Measurements from ENCODE around the gene LACRT. TPM values are rescaled to one million over a fixed set of nuclear protein-coding genes. Genes with fewer than 3 reads are reported as not detected.

Gene LACRT
- total RNA-seq, 3 donors from 2014 or later: not detected

DNA sequence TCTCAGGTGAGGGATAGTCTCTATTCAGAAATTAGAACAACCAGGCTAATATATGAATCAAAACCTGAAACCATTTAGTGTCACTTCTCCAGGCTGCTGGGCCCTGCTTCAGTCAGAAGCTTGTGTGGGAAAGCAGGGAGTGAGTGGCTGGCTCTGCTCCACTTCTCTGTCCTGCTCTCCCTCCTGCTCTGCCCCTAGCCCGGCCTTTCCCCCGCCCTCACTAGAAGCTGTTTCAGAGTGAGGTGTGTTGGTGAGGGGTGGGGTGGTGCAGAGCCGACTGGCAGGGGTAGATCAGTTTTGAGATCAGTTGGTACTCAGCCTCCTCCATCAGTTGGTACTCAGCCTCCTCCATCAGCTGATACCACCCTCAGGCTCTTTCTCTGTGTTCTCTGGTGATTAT lies 39.2 kb downstream of the LACRT start:
- TF ChIP-seq POLR2A (IDR thresholded peaks at IDR 0.05): no peak
- TF ChIP-seq, protein P1, sequence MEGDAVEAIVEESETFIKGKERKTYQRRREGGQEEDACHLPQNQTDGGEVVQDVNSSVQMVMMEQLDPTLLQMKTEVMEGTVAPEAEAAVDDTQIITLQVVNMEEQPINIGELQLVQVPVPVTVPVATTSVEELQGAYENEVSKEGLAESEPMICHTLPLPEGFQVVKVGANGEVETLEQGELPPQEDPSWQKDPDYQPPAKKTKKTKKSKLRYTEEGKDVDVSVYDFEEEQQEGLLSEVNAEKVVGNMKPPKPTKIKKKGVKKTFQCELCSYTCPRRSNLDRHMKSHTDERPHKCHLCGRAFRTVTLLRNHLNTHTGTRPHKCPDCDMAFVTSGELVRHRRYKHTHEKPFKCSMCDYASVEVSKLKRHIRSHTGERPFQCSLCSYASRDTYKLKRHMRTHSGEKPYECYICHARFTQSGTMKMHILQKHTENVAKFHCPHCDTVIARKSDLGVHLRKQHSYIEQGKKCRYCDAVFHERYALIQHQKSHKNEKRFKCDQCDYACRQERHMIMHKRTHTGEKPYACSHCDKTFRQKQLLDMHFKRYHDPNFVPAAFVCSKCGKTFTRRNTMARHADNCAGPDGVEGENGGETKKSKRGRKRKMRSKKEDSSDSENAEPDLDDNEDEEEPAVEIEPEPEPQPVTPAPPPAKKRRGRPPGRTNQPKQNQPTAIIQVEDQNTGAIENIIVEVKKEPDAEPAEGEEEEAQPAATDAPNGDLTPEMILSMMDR (IDR thresholded peaks at IDR 0.05): no peak
- no peak for TF ChIP-seq POLR2AphosphoS5 (IDR thresholded peaks at IDR 0.05)
- no peaks in the 10 kb centered on the region for H3K36me3 ChIP-seq
- no peaks in the 10 kb centered on the region for H3K27me3 ChIP-seq
- DNase-seq (ENCODE audit: low spot score in 2 of 2): no peak
- no peak overlapping the region for H3K27ac ChIP-seq
- intact Hi-C loops (cut with DNase I; ENCODE audit: low total_unique reads): loop anchor here (2.0 to 5.0 kb wide), 2 partner anchors 31 to 357 kb away; no protein-coding TSS in a partner anchor
- no peak overlapping the region for H3K4me3 ChIP-seq
- no peaks in the 10 kb centered on the region for H3K9me3 ChIP-seq
- no peaks in the 10 kb centered on the region for H3K4me1 ChIP-seq

DNA sequence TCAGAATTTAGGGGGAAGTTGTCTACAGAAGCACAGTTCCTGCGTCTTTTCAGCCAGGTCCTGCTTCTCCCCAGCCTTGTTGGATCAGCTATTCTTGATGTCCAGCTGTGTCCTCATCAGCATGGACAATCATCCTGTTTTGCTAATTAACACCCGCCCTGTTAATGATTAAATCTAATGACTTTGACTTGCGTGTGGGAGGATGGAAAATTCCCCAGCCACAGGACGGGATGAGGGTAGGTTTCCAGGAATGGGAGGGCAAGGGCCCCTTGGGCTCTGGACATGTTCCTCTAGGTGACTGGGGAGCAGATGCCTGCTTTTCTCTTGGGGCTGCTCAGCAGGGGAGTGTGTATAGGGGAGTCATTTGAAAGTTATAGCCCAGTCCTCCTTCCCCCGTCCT lies 41.0 kb downstream of the LACRT start:
- Histone ChIP-seq H3K4me3 (no peak overlapping the region), H3K36me3 (no peaks in the 10 kb centered on the region), H3K9me3 (no peaks in the 10 kb centered on the region), H3K27me3 (no peaks in the 10 kb centered on the region), H3K27ac (no peak overlapping the region), H3K4me1 (peaks cover 0 to under 1% of the 10 kb centered on the region in 2 donors)
- intact Hi-C loops (cut with DNase I; ENCODE audit: low total_unique reads): loop anchor here (2.0 kb wide), 1 partner anchor 29 kb away; no protein-coding TSS in a partner anchor
- no peak for DNase-seq (ENCODE audit: low spot score in 2 of 2)
- TF ChIP-seq POLR2AphosphoS5 (IDR thresholded peaks at IDR 0.05) (no peak), POLR2A (IDR thresholded peaks at IDR 0.05) (no peak)
- TF ChIP-seq, protein P1 (IDR thresholded peaks at IDR 0.05): no peak

DNA sequence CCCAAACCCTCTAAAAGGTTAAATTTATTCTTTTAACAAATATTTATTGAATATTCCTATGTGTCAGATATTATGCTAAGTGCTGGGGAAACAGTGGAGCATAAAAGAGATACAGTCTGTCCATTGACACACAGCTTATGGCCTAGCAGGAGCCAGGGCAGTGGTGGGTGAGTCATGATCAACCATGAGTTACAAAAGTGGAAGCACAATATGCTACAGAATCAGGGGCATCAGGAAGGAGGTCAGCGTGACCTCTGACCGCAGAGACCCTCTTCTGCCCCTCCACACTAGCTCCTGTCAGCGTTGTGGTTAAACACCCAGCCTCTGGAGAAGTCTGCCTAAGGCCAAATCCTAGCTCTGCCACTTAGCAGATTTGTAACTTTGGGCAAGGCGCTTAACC lies 41.6 kb downstream of the LACRT start:
- no peaks in the 10 kb centered on the region for H3K9me3 ChIP-seq

DNA sequence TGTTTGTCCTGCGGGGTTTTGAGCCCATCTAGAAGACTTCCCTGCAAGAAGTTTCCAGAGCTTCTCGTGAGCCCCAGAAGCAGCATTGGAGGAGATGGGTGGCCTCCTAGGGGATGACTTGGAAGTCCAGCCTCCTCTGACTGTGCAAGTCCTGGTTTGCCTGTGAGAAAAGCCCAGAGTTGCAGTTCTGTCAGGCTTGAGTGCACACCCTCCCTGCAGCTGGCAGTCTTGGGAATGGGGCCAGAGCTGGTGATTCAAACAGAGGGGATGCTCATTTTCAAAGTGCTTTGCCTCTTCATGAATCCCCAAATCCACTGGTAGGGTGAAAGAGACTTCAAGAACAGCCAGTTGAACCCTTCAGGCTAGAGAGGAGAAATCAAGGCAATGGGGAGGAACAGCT lies 42.4 kb downstream of the LACRT start:
- Histone ChIP-seq H3K9me3 (no peaks in the 10 kb centered on the region), H3K4me1 (peaks cover 0 to 4% of the 10 kb centered on the region in 2 donors), H3K27me3 (no peaks in the 10 kb centered on the region), H3K4me3 (no peak overlapping the region), H3K27ac (no peak overlapping the region), H3K36me3 (no peaks in the 10 kb centered on the region)
- DNase-seq (ENCODE audit: low spot score in 2 of 2): no peak
- intact Hi-C loops (cut with DNase I; ENCODE audit: low total_unique reads): no loop called here
- no peak for TF ChIP-seq POLR2A (IDR thresholded peaks at IDR 0.05)
- TF ChIP-seq, protein P1 (IDR thresholded peaks at IDR 0.05): no peak
- TF ChIP-seq POLR2AphosphoS5 (IDR thresholded peaks at IDR 0.05): no peak

More for the DNA sequence above, 41.6 kb downstream of the LACRT start:
- Histone ChIP-seq H3K27me3 (no peaks in the 10 kb centered on the region), H3K4me3 (no peak overlapping the region), H3K4me1 (peaks cover 0 to 4% of the 10 kb centered on the region in 2 donors), H3K36me3 (no peaks in the 10 kb centered on the region), H3K27ac (no peak overlapping the region)
- intact Hi-C loops (cut with DNase I; ENCODE audit: low total_unique reads): no loop called here
- TF ChIP-seq, protein P1 (IDR thresholded peaks at IDR 0.05): no peak
- no peak for TF ChIP-seq POLR2AphosphoS5 (IDR thresholded peaks at IDR 0.05)
- TF ChIP-seq POLR2A (IDR thresholded peaks at IDR 0.05): no peak
- no peak for DNase-seq (ENCODE audit: low spot score in 2 of 2)

DNA sequence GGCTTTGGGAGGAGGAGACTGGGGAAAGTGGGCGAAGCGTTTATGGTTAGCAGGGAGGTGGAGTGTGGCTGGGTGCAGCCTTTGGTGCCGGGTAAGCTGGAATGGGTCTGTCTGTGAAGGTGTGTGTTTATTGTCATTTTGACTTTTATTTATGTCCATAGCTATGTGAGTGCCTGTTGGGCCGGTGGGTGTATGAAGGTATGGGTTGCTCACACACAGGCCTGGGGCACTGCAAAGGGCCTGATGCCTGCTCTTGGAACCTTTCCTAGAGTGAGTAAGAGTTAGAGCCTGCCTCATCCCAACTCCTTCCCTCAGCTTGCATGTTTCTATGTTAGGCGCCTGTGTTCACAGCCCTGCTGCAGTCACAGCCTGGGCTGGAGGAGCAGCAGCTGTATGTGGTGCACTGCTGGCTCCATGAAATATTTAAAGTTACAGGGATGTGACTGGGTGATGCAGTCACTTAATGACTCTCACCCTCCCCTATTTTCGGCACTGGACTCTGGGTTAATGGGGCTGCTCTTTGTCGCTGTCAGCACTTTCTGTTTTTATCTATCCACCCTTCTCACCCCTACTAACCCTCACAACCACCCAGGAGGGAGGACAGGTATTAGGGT lies 43.6 kb downstream of the LACRT start:
- no peak overlapping the region for H3K27ac ChIP-seq

More for the DNA sequence above, 43.6 kb downstream of the LACRT start:
- Histone ChIP-seq H3K4me3 (no peak overlapping the region), H3K9me3 (no peaks in the 10 kb centered on the region), H3K36me3 (no peaks in the 10 kb centered on the region), H3K27me3 (no peaks in the 10 kb centered on the region), H3K4me1 (peaks cover 0 to 4% of the 10 kb centered on the region in 2 donors)
- TF ChIP-seq POLR2A (IDR thresholded peaks at IDR 0.05) (no peak), POLR2AphosphoS5 (IDR thresholded peaks at IDR 0.05) (no peak)
- TF ChIP-seq, protein P1 (IDR thresholded peaks at IDR 0.05): no peak
- intact Hi-C loops (cut with DNase I; ENCODE audit: low total_unique reads): no loop called here
- no peak for DNase-seq (ENCODE audit: low spot score in 2 of 2)

All from breast epithelium (tissue), 4 donors.